Mesendoderm (in vitro differentiated cells): ENCODE measurements around the gene CDA.

Experiments
- DNase-seq: peaks from one replicate; pipeline ENCODE4 v3.0.0; 2013
- H2AK5ac ChIP-seq: 2 replicates; pipeline ENCODE4 v1.6.1; 2013; ENCODE audit warnings: low read length, inconsistent platforms
- H2BK120ac ChIP-seq: 2 replicates; pipeline ENCODE4 v1.6.1; 2013; ENCODE audit warnings: low read depth, mild to moderate bottlenecking, low read length, moderate library complexity, mixed read lengths
- H2BK15ac ChIP-seq: replicated peaks from 2 replicates; pipeline ENCODE4 v1.6.1; 2013; ENCODE audit warnings: low read depth, mild to moderate bottlenecking, moderate library complexity
- H2BK5ac ChIP-seq: 2 replicates; pipeline ENCODE4 v1.6.1; 2013; ENCODE audit warnings: low read length, inconsistent platforms
- H3K18ac ChIP-seq: 2 replicates; pipeline ENCODE4 v1.6.1; 2013; ENCODE audit warnings: mild to moderate bottlenecking, low read length, mixed read lengths
- H3K23ac ChIP-seq: one replicate; pipeline ENCODE4 v1.6.1; 2013; ENCODE audit warnings: low read length
- H3K27ac ChIP-seq: 2 replicates; pipeline ENCODE4 v1.5.1; 2013; ENCODE audit warnings: low read depth, mild to moderate bottlenecking, inconsistent platforms, low read length, moderate library complexity
- H3K27me3 ChIP-seq: 2 replicates; pipeline ENCODE4 v1.6.1; 2013; ENCODE audit warnings: low read length, control low read depth, mild to moderate bottlenecking, inconsistent platforms; ENCODE audit not compliant: insufficient read depth, poor library complexity
- H3K36me3 ChIP-seq: 2 replicates; pipeline ENCODE4 v1.6.1; 2013; ENCODE audit warnings: low read length, inconsistent platforms; ENCODE audit not compliant: control insufficient read depth, insufficient read depth
- H3K4ac ChIP-seq: one replicate; pipeline ENCODE4 v1.6.1; 2013; ENCODE audit warnings: low read depth, mild to moderate bottlenecking, low read length, moderate library complexity
- H3K4me1 ChIP-seq: 2 replicates; pipeline ENCODE4 v1.6.1; 2013; ENCODE audit warnings: low read depth, low read length, inconsistent platforms; ENCODE audit not compliant: control insufficient read depth
- H3K4me2 ChIP-seq: 2 replicates; pipeline ENCODE4 v1.6.1; 2013; ENCODE audit warnings: low read length
- H3K4me3 ChIP-seq: 2 replicates; pipeline ENCODE4 v1.5.1; 2013; ENCODE audit warnings: mild to moderate bottlenecking, low read length
- H3K56ac ChIP-seq: one replicate; pipeline ENCODE4 v1.6.1; 2013; ENCODE audit warnings: low read length
- H3K79me1 ChIP-seq: 2 replicates; pipeline ENCODE4 v1.6.1; 2013; ENCODE audit warnings: low read length, inconsistent platforms
- H3K79me2 ChIP-seq: 2 replicates; pipeline ENCODE4 v1.6.1; 2013; ENCODE audit warnings: mild to moderate bottlenecking, low read length; ENCODE audit not compliant: control insufficient read depth, insufficient read depth
- H3K9ac ChIP-seq: 2 replicates; pipeline ENCODE4 v1.6.1; 2013; ENCODE audit warnings: low read length, inconsistent platforms
- H4K5ac ChIP-seq: one replicate; pipeline ENCODE4 v1.6.1; 2013; ENCODE audit warnings: low read length
- H4K8ac ChIP-seq: one replicate; pipeline ENCODE4 v1.6.1; 2013; ENCODE audit warnings: low read depth, mild to moderate bottlenecking, control low read depth, low read length, moderate library complexity
- WGBS: extraction: QIAGEN DNeasy Blood & Tissue Kit; methylation state at CpG from one replicate; pipeline ENCODE4 v1.1.7; 2013; ENCODE audit warnings: low lambda C conversion rate, missing lambda C conversion rate; ENCODE audit not compliant: insufficient coverage; ENCODE audit errors: extremely low coverage; 5-methylcytosine and 5-hydroxymethylcytosine counted together

CDA gene

GRCh38 chr1:20618550-20618949 is 29.7 kb downstream of the CDA start:
- H2BK120ac ChIP-seq = no peak overlapping the region
- no peak overlapping the region for H2BK5ac ChIP-seq
- no peaks in the 10 kb centered on the region for H3K36me3 ChIP-seq
- H3K4me1 ChIP-seq = no peaks in the 10 kb centered on the region
- DNase-seq = no peak
- H3K79me1 ChIP-seq = no peaks in the 10 kb centered on the region
- H4K5ac ChIP-seq = no peak overlapping the region
- no peak overlapping the region for H3K56ac ChIP-seq
- H3K9ac ChIP-seq = no peak overlapping the region
- no peak overlapping the region for H2BK15ac ChIP-seq
- H3K79me2 ChIP-seq = no peaks in the 10 kb centered on the region
- H3K4me2 ChIP-seq = no peak overlapping the region
- H3K4me3 ChIP-seq = no peak overlapping the region
- no peak overlapping the region for H2AK5ac ChIP-seq
- no peak overlapping the region for H3K27ac ChIP-seq
- no peak overlapping the region for H3K4ac ChIP-seq
- WGBS = no CpG with 5 or more reads among the region's 4 CpGs
- no peaks in the 10 kb centered on the region for H3K27me3 ChIP-seq
- H4K8ac ChIP-seq = no peak overlapping the region
- H3K23ac ChIP-seq = no peak overlapping the region
- no peak overlapping the region for H3K18ac ChIP-seq

GRCh38 chr1:20619999-20620398 is 31.1 kb downstream of the CDA start:
- no peak overlapping the region for H3K4me2 ChIP-seq
- no peak overlapping the region for H4K5ac ChIP-seq
- no peak overlapping the region for H2BK15ac ChIP-seq
- H3K23ac ChIP-seq = no peak overlapping the region
- no peaks in the 10 kb centered on the region for H3K4me1 ChIP-seq
- no peaks in the 10 kb centered on the region for H3K36me3 ChIP-seq
- no peak overlapping the region for H3K27ac ChIP-seq
- no peak overlapping the region for H2AK5ac ChIP-seq
- no peak overlapping the region for H3K56ac ChIP-seq
- H2BK120ac ChIP-seq = no peak overlapping the region
- no peak overlapping the region for H3K18ac ChIP-seq
- H2BK5ac ChIP-seq = no peak overlapping the region
- DNase-seq = no peak
- H3K79me1 ChIP-seq = no peaks in the 10 kb centered on the region
- H3K4me3 ChIP-seq = no peak overlapping the region
- no peak overlapping the region for H4K8ac ChIP-seq
- H3K9ac ChIP-seq = no peak overlapping the region
- H3K79me2 ChIP-seq = no peaks in the 10 kb centered on the region
- WGBS = no CpG with 5 or more reads among the region's 1 CpG
- no peak overlapping the region for H3K4ac ChIP-seq
- H3K27me3 ChIP-seq = no peaks in the 10 kb centered on the region

GRCh38 chr1:20621012-20621411 is 32.1 kb downstream of the CDA start:
- Histone ChIP-seq H3K23ac (no peak overlapping the region), H3K4me2 (no peak overlapping the region), H2BK15ac (no peak overlapping the region), H3K27me3 (no peaks in the 10 kb centered on the region), H3K9ac (no peak overlapping the region), H4K8ac (no peak overlapping the region), H3K4ac (no peak overlapping the region), H3K79me1 (no peaks in the 10 kb centered on the region), H3K79me2 (no peaks in the 10 kb centered on the region), H3K56ac (no peak overlapping the region), H3K18ac (no peak overlapping the region), H3K36me3 (no peaks in the 10 kb centered on the region), H3K4me3 (no peak overlapping the region), H2AK5ac (no peak overlapping the region), H3K4me1 (no peaks in the 10 kb centered on the region), H4K5ac (no peak overlapping the region), H2BK5ac (no peak overlapping the region), H2BK120ac (no peak overlapping the region), H3K27ac (no peak overlapping the region)
- no CpG with 5 or more reads among the region's 6 CpGs for WGBS
- no peak for DNase-seq

- Histone ChIP-seq H3K27ac (no peak overlapping the region), H4K8ac (no peak overlapping the region), H3K27me3 (no peaks in the 10 kb centered on the region), H3K56ac (no peak overlapping the region), H2BK120ac (no peak overlapping the region), H3K4me2 (no peak overlapping the region), H2AK5ac (no peak overlapping the region), H3K18ac (no peak overlapping the region), H4K5ac (no peak overlapping the region), H3K23ac (no peak overlapping the region), H2BK15ac (no peak overlapping the region), H3K79me1 (no peaks in the 10 kb centered on the region), H3K4ac (no peak overlapping the region), H3K36me3 (no peaks in the 10 kb centered on the region), H3K79me2 (no peaks in the 10 kb centered on the region), H3K4me3 (no peak overlapping the region), H3K9ac (no peak overlapping the region), H3K4me1 (no peaks in the 10 kb centered on the region), H2BK5ac (no peak overlapping the region)
- no peak for DNase-seq
- no CpG with 5 or more reads among the region's 1 CpG for WGBS
Measured at GRCh38 chr1:20624709-20625108, 35.8 kb downstream of the CDA start.

DNA sequence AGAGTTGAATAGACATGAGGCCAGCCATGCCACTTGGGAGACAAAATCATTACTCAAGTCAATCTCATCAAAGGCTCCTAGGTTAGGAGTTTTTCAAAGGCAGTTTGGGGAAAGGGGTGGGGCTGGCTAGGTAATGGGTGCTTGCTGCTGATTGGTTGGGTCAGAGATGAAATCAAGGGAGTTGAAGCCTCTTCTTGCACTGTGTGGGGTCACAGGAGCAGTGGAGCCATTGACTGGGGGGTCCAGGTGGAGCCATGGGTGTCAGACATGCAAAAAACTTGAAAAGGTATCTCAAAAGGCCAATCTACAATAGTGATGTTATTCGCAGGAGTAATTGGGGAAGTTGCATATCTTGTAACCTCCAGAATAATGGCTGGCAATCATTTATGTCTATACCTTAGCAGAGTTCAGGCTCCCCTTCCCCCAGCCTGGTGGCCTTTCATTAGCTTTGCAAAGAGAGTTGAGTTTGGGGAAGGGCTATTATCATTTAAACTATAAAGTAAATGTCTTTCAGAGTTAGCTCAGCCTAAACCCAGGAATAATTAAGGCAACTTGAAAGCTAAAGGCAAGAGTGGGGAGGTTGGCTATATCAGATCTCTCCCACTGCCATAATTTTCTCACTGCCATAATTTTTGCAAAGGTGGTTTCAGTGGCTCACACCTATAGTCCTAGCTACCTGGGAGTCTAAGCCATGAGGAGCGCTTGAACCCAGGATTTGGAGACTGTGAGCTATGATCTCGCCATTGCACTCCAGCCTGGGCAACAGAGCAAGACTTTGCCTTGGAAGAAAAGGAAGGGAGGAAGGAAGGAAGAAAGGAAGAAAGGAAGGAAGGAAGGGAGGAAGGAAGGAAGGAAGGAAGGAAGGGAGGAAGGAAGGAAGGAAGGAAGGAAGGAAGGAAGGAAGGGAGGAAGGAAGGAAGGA is 36.5 kb downstream of the CDA start:
- Histone ChIP-seq H3K4me2 (no peak overlapping the region), H3K56ac (no peak overlapping the region), H2BK5ac (peak overlapping the region; percentile 75), H3K4me1 (no peaks in the 10 kb centered on the region), H3K79me1 (no peaks in the 10 kb centered on the region), H3K4me3 (no peak overlapping the region), H4K8ac (no peak overlapping the region), H2BK120ac (no peak overlapping the region), H3K27me3 (no peaks in the 10 kb centered on the region), H3K27ac (peak overlapping the region; percentile 25), H3K36me3 (no peaks in the 10 kb centered on the region), H3K18ac (no peak overlapping the region), H2AK5ac (no peak overlapping the region), H2BK15ac (no peak overlapping the region), H3K4ac (no peak overlapping the region), H3K9ac (no peak overlapping the region), H3K23ac (no peak overlapping the region), H4K5ac (no peak overlapping the region), H3K79me2 (no peaks in the 10 kb centered on the region)
- peak; percentile 69 for DNase-seq
- no CpG with 5 or more reads among the region's 3 CpGs for WGBS

DNA sequence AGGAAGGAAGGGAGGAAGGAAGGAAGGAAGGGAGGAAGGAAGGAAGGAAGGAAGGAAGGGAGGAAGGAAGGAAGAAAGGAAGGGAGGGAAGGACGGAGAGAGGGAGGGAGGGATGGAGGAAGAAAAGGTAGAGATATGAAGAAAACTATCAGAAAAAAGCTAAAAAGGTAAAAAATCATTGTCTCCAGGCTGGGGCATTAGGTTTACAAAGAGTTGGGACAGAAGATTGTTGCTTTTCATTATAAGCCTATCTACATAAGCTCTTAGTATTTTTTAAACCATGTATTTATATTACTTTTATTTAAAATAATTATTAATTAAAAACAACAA is 37.2 kb downstream of the CDA start:
- H3K36me3 ChIP-seq = no peaks in the 10 kb centered on the region
- no peaks in the 10 kb centered on the region for H3K4me1 ChIP-seq
- H3K56ac ChIP-seq = no peak overlapping the region
- H3K4ac ChIP-seq = no peak overlapping the region
- no peaks in the 10 kb centered on the region for H3K79me1 ChIP-seq
- no peak overlapping the region for H3K4me3 ChIP-seq
- H3K4me2 ChIP-seq = no peak overlapping the region
- no peak overlapping the region for H2BK15ac ChIP-seq
- DNase-seq = no peak
- no peak overlapping the region for H3K27ac ChIP-seq
- H3K27me3 ChIP-seq = no peaks in the 10 kb centered on the region
- H4K5ac ChIP-seq = no peak overlapping the region
- no peak overlapping the region for H2BK120ac ChIP-seq
- no peak overlapping the region for H4K8ac ChIP-seq
- no peak overlapping the region for H3K9ac ChIP-seq
- no peak overlapping the region for H3K23ac ChIP-seq
- WGBS = 75% methylated on average over 1 of the region's 1 CpG
- H3K79me2 ChIP-seq = no peaks in the 10 kb centered on the region
- H2BK5ac ChIP-seq = no peak overlapping the region
- H3K18ac ChIP-seq = no peak overlapping the region
- no peak overlapping the region for H2AK5ac ChIP-seq
